Kasumi-1 (cell line): ENCODE results near the gene TMEM207.
"Not testable (repeated sequence)": the region's sequence is repeated elsewhere in the genome, so short reads cannot be mapped to it uniquely, and the experiment has no call there.

Experiments used
- DNase-seq, 2 experiments: peaks; one replicate each; lab custom pipeline; 2025; lab: John Stamatoyannopoulos, UW

The TMEM207 gene

GRCh38 chr3:190449801-190450200 lies at the start of gene TMEM207:
TMEM207 (minus strand) TSS chr3:190449901; CDS start chr3:190449809, 92 bp downstream.
- no peak for DNase-seq

GRCh38 chr3:190499122-190499521 lies 49.4 kb upstream of the TMEM207 start:
- DNase-seq: no peak

- DNase-seq: no peak
These were observed 48.6 kb upstream of the TMEM207 start for GRCh38 chr3:190498293-190498692.

GRCh38 chr3:190497811-190498210 lies 48.1 kb upstream of the TMEM207 start:
- DNase-seq: no peak

- no peak for DNase-seq
These were observed 47.2 kb upstream of the TMEM207 start for GRCh38 chr3:190496859-190497258.

- no peak for DNase-seq
These were observed 46.1 kb upstream of the TMEM207 start for GRCh38 chr3:190495796-190496195.

- DNase-seq: no peak
These were observed 45.7 kb upstream of the TMEM207 start for GRCh38 chr3:190495354-190495753.

- DNase-seq: no peak
These were observed 45.2 kb upstream of the TMEM207 start for GRCh38 chr3:190494907-190495306.

- no peak for DNase-seq
These were observed 43.3 kb upstream of the TMEM207 start for GRCh38 chr3:190492966-190493365.

GRCh38 chr3:190492129-190492528 lies 42.4 kb upstream of the TMEM207 start:
- DNase-seq: no peak

- DNase-seq: no peak
These were observed 41.9 kb upstream of the TMEM207 start for GRCh38 chr3:190491533-190492054.

GRCh38 chr3:190486908-190487607 lies 37.4 kb upstream of the TMEM207 start:
- DNase-seq: no peak

GRCh38 chr3:190486533-190486864 lies 36.8 kb upstream of the TMEM207 start:
- DNase-seq: no peak

GRCh38 chr3:190485830-190486532 lies 36.3 kb upstream of the TMEM207 start:
- peak; percentile 72 to 81 for DNase-seq

GRCh38 chr3:190481779-190482178 lies 32.1 kb upstream of the TMEM207 start:
- DNase-seq: no peak

- DNase-seq: not testable (repeated sequence)
These were observed 23.6 kb upstream of the TMEM207 start for GRCh38 chr3:190473261-190473660.

- no peak for DNase-seq
These were observed 18.2 kb upstream of the TMEM207 start for GRCh38 chr3:190467922-190468321.

- no peak for DNase-seq
These were observed 8.3 kb upstream of the TMEM207 start for GRCh38 chr3:190458040-190458439.

GRCh38 chr3:190456770-190457169 lies 7.1 kb upstream of the TMEM207 start:
- DNase-seq: no peak

GRCh38 chr3:190455828-190456227 lies 6.1 kb upstream of the TMEM207 start:
- DNase-seq: no peak

GRCh38 chr3:190448256-190448655 lies 1.4 kb downstream of the TMEM207 start:
- DNase-seq: no peak

GRCh38 chr3:190446573-190447279 lies 3.0 kb downstream of the TMEM207 start:
- DNase-seq: no peak
